Panc1 (cell line): ENCODE results near the gene ARPP21. TPM values are rescaled to one million over a fixed set of nuclear protein-coding genes. Genes with fewer than 3 reads are reported as not detected.

Source experiments
- ATAC-seq: fragments of 200-7000 bp; cut with Tn5 transposase; 2 replicates; pipeline ENCODE4 v1.9.1; 2020; ENCODE audit warnings: mild to moderate bottlenecking, moderate library complexity
- BruUV-seq: library from RNA; stranded (reverse); fragments of 400-500 nt; replicated peaks from 2 replicates; lab custom pipeline; 2021; lab: Mats Ljungman, UMichigan
- CTCF ChIA-PET: fragments of 300-600 bp; sonication (Branson Sonifier 250); formaldehyde crosslinking; loops from one replicate; lab custom pipeline; 2022; ENCODE audit warnings: antibody characterized with exemption; lab: Charles Lee
- POLR2A ChIA-PET: fragments of 300-600 bp; sonication (Branson Sonifier 250); formaldehyde crosslinking; loops from one replicate; lab custom pipeline; 2022; ENCODE audit warnings: antibody characterized with exemption; lab: Charles Lee
- DNase-seq: peaks from one replicate; pipeline ENCODE4 v3.0.0-alpha.2; 2010; ENCODE audit warnings: low read depth, low spot score
- H3K27ac ChIP-seq: 2 replicates; pipeline ENCODE4 v1.5.1; 2011; ENCODE audit warnings: mild to moderate bottlenecking, low read length, inconsistent platforms
- H3K27me3 ChIP-seq: fragments of 200-500 bp; sonication (Bioruptor generic); 2 replicates; pipeline ENCODE4 v1.6.0; 2014; ENCODE audit warnings: low read length, inconsistent platforms; ENCODE audit not compliant: control insufficient read depth, insufficient read depth
- H3K36me3 ChIP-seq: fragments of 200-500 bp; sonication (Bioruptor generic); 2 replicates; pipeline ENCODE4 v1.5.1; 2014; ENCODE audit warnings: inconsistent platforms, mild to moderate bottlenecking, low read length, moderate library complexity; ENCODE audit not compliant: control insufficient read depth, insufficient read depth
- H3K4me1 ChIP-seq: 2 replicates; pipeline ENCODE4 v1.5.1; 2011; ENCODE audit warnings: inconsistent platforms, mild to moderate bottlenecking, low read length, moderate library complexity; ENCODE audit not compliant: control insufficient read depth, insufficient read depth
- H3K4me3 ChIP-seq, 2 experiments: 2 replicates each; pipeline ENCODE4 v1.5.1; 2011 to 2012; ENCODE audit warnings: low read depth in 2 of 2, low read length in 2 of 2, mild to moderate bottlenecking in 2 of 2, inconsistent platforms in 1 of 2, moderate library complexity in 1 of 2
- H3K9me3 ChIP-seq: fragments of 200-500 bp; sonication (Bioruptor generic); 2 replicates; pipeline ENCODE4 v1.5.1; 2014; ENCODE audit warnings: low read depth, mild to moderate bottlenecking, inconsistent platforms, low read length, moderate library complexity; ENCODE audit not compliant: control insufficient read depth, insufficient read depth
- POLR2AphosphoS5 ChIP-seq: IDR thresholded peaks from 2 replicates; pipeline ENCODE4 v1.6.1; 2012; ENCODE audit warnings: mild to moderate bottlenecking, low read depth, low read length, moderate library complexity
- SIN3A ChIP-seq: IDR thresholded peaks from 2 replicates; pipeline ENCODE4 v1.6.1; 2012; ENCODE audit warnings: low read depth, mild to moderate bottlenecking, low read length, moderate library complexity, borderline replicate concordance; ENCODE audit not compliant: insufficient read depth
- TCF7L2 ChIP-seq: IDR thresholded peaks from 2 replicates; pipeline ENCODE4 v1.6.1; 2011; ENCODE audit warnings: mild to moderate bottlenecking, low read depth, low read length, inconsistent platforms
- in situ Hi-C: cut with HindIII; loops from 2 replicates; pipeline ENCODE4 v1.10.0; 2016; ENCODE audit warnings: low sequenced_read_pairs, low pct_unique_long_range_greater_than_20kb
- intact Hi-C: fragments of 100-400 bp; cut with micrococcal nuclease; formaldehyde crosslinking; loops from one replicate; pipeline ENCODE4 v1.10.0; 2022; ENCODE audit not compliant: unreplicated experiment
- total RNA-seq: library from RNA; stranded (reverse); gene quantifications from one replicate; pipeline ENCODE4 v1.2.1, GENCODE V29; 2021; ENCODE audit not compliant: unreplicated experiment
- TF ChIP-seq, protein P1 (sequence below): fragments of 450-650 bp; IDR thresholded peaks from 2 replicates; pipeline ENCODE4 v1.5.1; 2017; ENCODE audit warnings: mild to moderate bottlenecking
- TF ChIP-seq, protein P2 (sequence below), 2 experiments: IDR thresholded peaks; 2 replicates each; pipeline ENCODE4 v1.6.1; 2011 to 2012; ENCODE audit warnings: low read depth in 2 of 2, control low read depth in 1 of 2, low read length in 1 of 2, mild to moderate bottlenecking in 1 of 2, moderate library complexity in 1 of 2; ENCODE audit not compliant: insufficient read depth in 1 of 2

ARPP21 gene
- total RNA-seq, 1 experiment from 2014 or later, result not detected

DNA sequence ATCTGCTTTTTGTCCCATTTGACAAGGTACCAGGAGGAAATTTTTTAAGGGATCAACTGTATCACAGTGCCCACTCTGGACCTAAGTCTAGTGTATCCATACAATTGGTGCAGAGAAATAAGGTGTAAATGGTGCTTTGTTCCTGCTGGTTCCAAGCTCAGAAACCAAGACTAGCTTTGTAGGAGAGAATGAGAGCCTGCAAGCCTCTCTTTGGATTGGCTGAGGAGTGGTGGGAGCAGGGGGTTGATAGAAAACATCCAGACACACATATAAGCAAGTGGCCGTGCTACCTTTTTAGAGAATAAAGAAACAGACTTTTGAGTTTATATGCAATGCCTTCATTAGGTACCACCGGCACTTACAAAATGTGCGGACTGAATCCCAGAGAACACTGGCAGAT, 45.8 kb downstream of the ARPP21 start:
- ATAC-seq, result no peak
- no peak overlapping the region for H3K27ac ChIP-seq
- no peaks in the 10 kb centered on the region for H3K36me3 ChIP-seq
- ChIA-PET POLR2A (no interaction called here), CTCF (no interaction called here)
- TF ChIP-seq POLR2AphosphoS5 (no peak), SIN3A (no peak), TCF7L2 (no peak)
- TF ChIP-seq, protein P1, sequence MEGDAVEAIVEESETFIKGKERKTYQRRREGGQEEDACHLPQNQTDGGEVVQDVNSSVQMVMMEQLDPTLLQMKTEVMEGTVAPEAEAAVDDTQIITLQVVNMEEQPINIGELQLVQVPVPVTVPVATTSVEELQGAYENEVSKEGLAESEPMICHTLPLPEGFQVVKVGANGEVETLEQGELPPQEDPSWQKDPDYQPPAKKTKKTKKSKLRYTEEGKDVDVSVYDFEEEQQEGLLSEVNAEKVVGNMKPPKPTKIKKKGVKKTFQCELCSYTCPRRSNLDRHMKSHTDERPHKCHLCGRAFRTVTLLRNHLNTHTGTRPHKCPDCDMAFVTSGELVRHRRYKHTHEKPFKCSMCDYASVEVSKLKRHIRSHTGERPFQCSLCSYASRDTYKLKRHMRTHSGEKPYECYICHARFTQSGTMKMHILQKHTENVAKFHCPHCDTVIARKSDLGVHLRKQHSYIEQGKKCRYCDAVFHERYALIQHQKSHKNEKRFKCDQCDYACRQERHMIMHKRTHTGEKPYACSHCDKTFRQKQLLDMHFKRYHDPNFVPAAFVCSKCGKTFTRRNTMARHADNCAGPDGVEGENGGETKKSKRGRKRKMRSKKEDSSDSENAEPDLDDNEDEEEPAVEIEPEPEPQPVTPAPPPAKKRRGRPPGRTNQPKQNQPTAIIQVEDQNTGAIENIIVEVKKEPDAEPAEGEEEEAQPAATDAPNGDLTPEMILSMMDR, result no peak
- TF ChIP-seq, protein P2, sequence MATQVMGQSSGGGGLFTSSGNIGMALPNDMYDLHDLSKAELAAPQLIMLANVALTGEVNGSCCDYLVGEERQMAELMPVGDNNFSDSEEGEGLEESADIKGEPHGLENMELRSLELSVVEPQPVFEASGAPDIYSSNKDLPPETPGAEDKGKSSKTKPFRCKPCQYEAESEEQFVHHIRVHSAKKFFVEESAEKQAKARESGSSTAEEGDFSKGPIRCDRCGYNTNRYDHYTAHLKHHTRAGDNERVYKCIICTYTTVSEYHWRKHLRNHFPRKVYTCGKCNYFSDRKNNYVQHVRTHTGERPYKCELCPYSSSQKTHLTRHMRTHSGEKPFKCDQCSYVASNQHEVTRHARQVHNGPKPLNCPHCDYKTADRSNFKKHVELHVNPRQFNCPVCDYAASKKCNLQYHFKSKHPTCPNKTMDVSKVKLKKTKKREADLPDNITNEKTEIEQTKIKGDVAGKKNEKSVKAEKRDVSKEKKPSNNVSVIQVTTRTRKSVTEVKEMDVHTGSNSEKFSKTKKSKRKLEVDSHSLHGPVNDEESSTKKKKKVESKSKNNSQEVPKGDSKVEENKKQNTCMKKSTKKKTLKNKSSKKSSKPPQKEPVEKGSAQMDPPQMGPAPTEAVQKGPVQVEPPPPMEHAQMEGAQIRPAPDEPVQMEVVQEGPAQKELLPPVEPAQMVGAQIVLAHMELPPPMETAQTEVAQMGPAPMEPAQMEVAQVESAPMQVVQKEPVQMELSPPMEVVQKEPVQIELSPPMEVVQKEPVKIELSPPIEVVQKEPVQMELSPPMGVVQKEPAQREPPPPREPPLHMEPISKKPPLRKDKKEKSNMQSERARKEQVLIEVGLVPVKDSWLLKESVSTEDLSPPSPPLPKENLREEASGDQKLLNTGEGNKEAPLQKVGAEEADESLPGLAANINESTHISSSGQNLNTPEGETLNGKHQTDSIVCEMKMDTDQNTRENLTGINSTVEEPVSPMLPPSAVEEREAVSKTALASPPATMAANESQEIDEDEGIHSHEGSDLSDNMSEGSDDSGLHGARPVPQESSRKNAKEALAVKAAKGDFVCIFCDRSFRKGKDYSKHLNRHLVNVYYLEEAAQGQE (IDR thresholded peaks at IDR 0.05; ENCODE audit: insufficient read depth in 1 of 2, low read depth in 2 of 2, low read length in 1 of 2), result no peak
- in situ Hi-C loops, result no loop called here
- no peak overlapping the region for H3K4me3 ChIP-seq
- no peaks in the 10 kb centered on the region for H3K27me3 ChIP-seq
- DNase-seq, result no peak
- BruUV-seq, result no TSS peak
- intact Hi-C loops, result no loop called here
- no peaks in the 10 kb centered on the region for H3K4me1 ChIP-seq
- H3K9me3 ChIP-seq, result no peaks in the 10 kb centered on the region

DNA sequence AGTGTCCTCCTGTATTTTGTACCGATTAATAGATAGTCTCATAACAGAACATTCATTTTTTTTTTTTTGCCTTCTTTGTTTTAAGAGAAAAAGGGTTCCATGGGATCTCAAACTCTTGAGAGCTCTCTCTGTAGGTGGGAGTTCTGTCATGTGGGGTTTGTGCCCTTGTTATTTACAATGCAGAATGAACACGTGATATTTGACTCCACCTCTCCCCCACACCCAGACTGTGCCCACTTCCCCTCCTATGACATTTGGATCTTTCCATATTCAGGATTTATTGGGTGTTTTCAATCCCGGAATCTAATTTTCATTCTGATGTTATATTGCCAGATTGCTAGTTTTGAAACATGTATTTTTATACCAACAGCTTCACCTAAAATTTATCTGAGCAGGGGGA, 49.5 kb downstream of the ARPP21 start:
- Histone ChIP-seq H3K4me3 (no peak overlapping the region), H3K27ac (no peak overlapping the region), H3K4me1 (no peaks in the 10 kb centered on the region), H3K36me3 (no peaks in the 10 kb centered on the region), H3K27me3 (no peaks in the 10 kb centered on the region), H3K9me3 (no peaks in the 10 kb centered on the region)
- no peak for TF ChIP-seq POLR2AphosphoS5
- TF ChIP-seq SIN3A, result no peak
- TF ChIP-seq TCF7L2, result no peak
- TF ChIP-seq, protein P1, result no peak
- TF ChIP-seq, protein P2 (IDR thresholded peaks at IDR 0.05; ENCODE audit: insufficient read depth in 1 of 2, low read depth in 2 of 2, low read length in 1 of 2), result no peak
- intact Hi-C loops, result no loop called here
- POLR2A ChIA-PET, result no interaction called here
- no TSS peak for BruUV-seq
- CTCF ChIA-PET, result no interaction called here
- ATAC-seq (no peak), DNase-seq (no peak)
- in situ Hi-C loops, result no loop called here
